BLaER1 (cell line): ENCODE measurements around the gene BACH2.
"Not testable (repeated sequence)": the region's sequence is repeated elsewhere in the genome, so short reads cannot be mapped to it uniquely, and the experiment has no call there.

Source experiments
- H3K27ac ChIP-seq: shearing (Covaris generic); formaldehyde crosslinking; 2 replicates; pipeline ENCODE4 v1.8.1; 2022
- H3K27me3 ChIP-seq: shearing (Covaris generic); formaldehyde crosslinking; 2 replicates; pipeline ENCODE4 v1.8.1; 2022
- H3K36me3 ChIP-seq: shearing (Covaris generic); formaldehyde crosslinking; 2 replicates; pipeline ENCODE4 v1.8.1; 2022
- H3K4me1 ChIP-seq: shearing (Covaris generic); formaldehyde crosslinking; 2 replicates; pipeline ENCODE4 v1.8.1; 2022
- H3K4me2 ChIP-seq: shearing (Covaris generic); formaldehyde crosslinking; 2 replicates; pipeline ENCODE4 v1.8.1; 2022
- H3K4me3 ChIP-seq: shearing (Covaris generic); formaldehyde crosslinking; 2 replicates; pipeline ENCODE4 v1.8.1; 2022
- H3K9ac ChIP-seq: shearing (Covaris generic); formaldehyde crosslinking; 2 replicates; pipeline ENCODE4 v1.8.1; 2022
- H3K9me3 ChIP-seq: shearing (Covaris generic); formaldehyde crosslinking; 2 replicates; pipeline ENCODE4 v1.8.1; 2022
- H4K20me1 ChIP-seq: shearing (Covaris generic); formaldehyde crosslinking; 2 replicates; pipeline ENCODE4 v1.8.1; 2022
- Cebpa-rat ChIP-seq: shearing (Covaris generic); IDR thresholded peaks from 2 replicates; pipeline ENCODE4 v1.8.1; 2022

Gene BACH2

GRCh38 chr6:90284236-90285041 lies 12.2 kb downstream of the BACH2 start:
- Histone ChIP-seq H3K36me3 (peaks cover 6% of the 10 kb centered on the region; the same call in 1 of the 2 replicates), H4K20me1 (peaks cover 78% of the 10 kb centered on the region), H3K27ac (peak overlapping the region; percentile 47), H3K9me3 (no peaks in the 10 kb centered on the region; the same call in 1 of the 2 replicates), H3K9ac (peak overlapping the region; percentile 53; the same call in 1 of the 2 replicates), H3K4me2 (peak overlapping the region; percentile 82), H3K27me3 (no peaks in the 10 kb centered on the region), H3K4me1 (peaks cover 45% of the 10 kb centered on the region), H3K4me3 (peak overlapping the region; percentile 55)
- no peak for TF ChIP-seq Cebpa-rat

DNA sequence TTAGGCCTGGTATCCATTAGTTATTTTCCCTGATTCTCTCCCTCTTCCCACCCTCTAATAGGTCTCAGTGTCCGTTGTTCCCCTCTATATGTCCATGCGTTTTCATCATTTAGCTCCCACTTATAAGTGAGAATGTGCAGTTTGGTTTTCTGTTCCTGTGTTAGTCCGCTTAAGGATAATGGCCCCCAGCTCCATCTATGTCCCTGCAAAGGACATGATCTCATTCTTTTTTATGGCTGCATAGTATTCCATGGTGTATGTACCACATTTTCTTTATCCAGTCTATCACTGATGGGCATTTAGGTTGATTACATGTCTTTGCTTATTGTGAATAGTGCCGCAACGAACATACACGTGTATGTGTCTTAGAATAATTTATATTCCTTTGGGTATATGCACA lies 14.4 kb downstream of the BACH2 start:
- not testable (repeated sequence) for H3K36me3 ChIP-seq, H3K9me3 ChIP-seq, H3K27me3 ChIP-seq, H3K9ac ChIP-seq, H3K27ac ChIP-seq, H3K4me3 ChIP-seq, H3K4me2 ChIP-seq
- Histone ChIP-seq H4K20me1 (peaks cover 100% of the 10 kb centered on the region), H3K4me1 (peaks cover 32% of the 10 kb centered on the region)

DNA sequence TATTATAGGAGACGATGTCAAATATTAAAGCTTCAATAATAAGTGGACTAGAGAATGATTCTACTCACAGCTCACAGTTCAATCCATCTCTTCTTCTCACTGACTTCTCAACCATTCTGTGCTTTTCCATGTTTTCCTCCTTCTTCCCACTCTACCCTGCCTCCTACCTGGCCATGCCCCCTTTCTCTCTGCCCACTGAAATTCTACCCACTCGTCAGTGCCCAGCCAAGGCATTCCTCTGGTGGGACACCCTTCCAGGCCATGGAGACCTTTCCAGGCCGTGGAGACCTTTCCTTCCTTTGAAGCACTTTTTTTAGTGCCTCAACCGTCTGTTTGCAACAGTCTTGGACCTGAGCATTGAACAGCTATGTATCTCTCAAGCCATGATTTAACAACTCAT lies 18.5 kb downstream of the BACH2 start:
- H3K36me3 ChIP-seq = peaks cover 5% of the 10 kb centered on the region; the same call in 1 of the 2 replicates
- peaks cover 100% of the 10 kb centered on the region for H4K20me1 ChIP-seq
- H3K9me3 ChIP-seq = peaks cover 3% of the 10 kb centered on the region; the same call in 1 of the 2 replicates
- H3K27ac ChIP-seq = no peak overlapping the region
- peaks cover 26% of the 10 kb centered on the region for H3K4me1 ChIP-seq
- no peak for TF ChIP-seq Cebpa-rat
- no peak overlapping the region for H3K4me2 ChIP-seq
- no peak overlapping the region for H3K4me3 ChIP-seq
- H3K9ac ChIP-seq = no peak overlapping the region
- H3K27me3 ChIP-seq = no peaks in the 10 kb centered on the region

- Histone ChIP-seq H4K20me1 (peaks cover 100% of the 10 kb centered on the region), H3K9ac (no peak overlapping the region), H3K4me1 (peaks cover 25% of the 10 kb centered on the region), H3K36me3 (peaks cover 12% of the 10 kb centered on the region; the same call in 1 of the 2 replicates), H3K27ac (no peak overlapping the region), H3K4me3 (no peak overlapping the region), H3K9me3 (peaks cover 9% of the 10 kb centered on the region), H3K4me2 (no peak overlapping the region), H3K27me3 (no peaks in the 10 kb centered on the region)
- TF ChIP-seq Cebpa-rat = no peak
Observed at GRCh38 chr6:90277302-90278011, 19.2 kb downstream of the BACH2 start.

DNA sequence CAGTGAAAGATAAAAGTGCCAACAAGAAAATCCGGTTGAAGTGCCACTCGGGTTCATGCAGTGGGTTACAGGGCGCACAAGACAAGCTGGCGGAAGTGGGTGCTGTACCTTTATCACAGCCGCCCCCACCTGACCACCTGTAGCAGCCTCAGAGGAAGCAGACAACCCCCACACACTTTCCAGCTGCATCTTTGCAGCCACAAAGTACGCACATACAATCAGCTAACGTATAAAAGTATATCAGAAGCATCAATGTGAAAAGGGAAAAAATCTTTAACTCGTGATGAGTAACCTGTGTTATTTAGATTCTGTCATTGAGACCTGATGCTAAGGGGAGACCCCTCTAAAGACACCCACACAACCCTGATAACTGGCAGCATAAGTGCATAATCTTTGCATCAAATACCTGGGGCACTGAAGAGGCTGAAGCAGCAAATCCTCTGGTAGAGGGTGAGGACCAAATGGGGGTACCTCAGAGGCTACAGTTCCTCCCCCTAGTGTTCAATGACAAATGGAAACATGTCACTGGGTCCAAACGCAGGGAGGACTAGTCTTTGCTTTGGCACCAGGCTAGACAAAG lies 22.1 kb downstream of the BACH2 start:
- Histone ChIP-seq H3K27me3 (no peaks in the 10 kb centered on the region), H3K4me3 (no peak overlapping the region), H3K4me1 (peaks cover 17% of the 10 kb centered on the region), H3K27ac (no peak overlapping the region), H3K9ac (no peak overlapping the region), H3K36me3 (peaks cover 35% of the 10 kb centered on the region), H3K9me3 (peaks cover 25% of the 10 kb centered on the region), H4K20me1 (peaks cover 100% of the 10 kb centered on the region), H3K4me2 (peak overlapping the region; percentile 17; the same call in 1 of the 2 replicates)
- no peak for TF ChIP-seq Cebpa-rat

DNA sequence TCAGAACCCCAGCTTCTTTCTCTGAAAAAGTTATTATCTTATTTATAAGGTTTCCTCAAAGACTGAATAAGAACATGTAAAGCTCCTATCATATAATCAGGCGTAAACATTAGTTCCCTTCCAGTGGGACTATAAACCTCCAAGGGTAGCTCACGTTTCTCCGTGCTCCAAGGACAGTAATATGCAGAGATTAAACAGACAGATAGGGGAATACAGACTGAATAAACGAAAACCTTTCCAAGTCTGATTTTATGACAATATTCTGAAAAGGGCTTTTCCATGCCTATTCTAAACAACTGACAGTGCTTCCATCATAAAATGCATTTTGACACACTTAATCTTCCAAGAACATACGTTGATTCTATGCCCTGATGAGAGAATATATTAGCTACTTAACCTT lies 22.8 kb downstream of the BACH2 start:
- no peak for TF ChIP-seq Cebpa-rat
- Histone ChIP-seq H3K9ac (no peak overlapping the region), H3K4me2 (no peak overlapping the region), H4K20me1 (peaks cover 100% of the 10 kb centered on the region), H3K36me3 (peaks cover 35% of the 10 kb centered on the region), H3K4me3 (no peak overlapping the region), H3K4me1 (peaks cover 17% of the 10 kb centered on the region), H3K9me3 (peaks cover 25% of the 10 kb centered on the region), H3K27ac (no peak overlapping the region), H3K27me3 (no peaks in the 10 kb centered on the region)

DNA sequence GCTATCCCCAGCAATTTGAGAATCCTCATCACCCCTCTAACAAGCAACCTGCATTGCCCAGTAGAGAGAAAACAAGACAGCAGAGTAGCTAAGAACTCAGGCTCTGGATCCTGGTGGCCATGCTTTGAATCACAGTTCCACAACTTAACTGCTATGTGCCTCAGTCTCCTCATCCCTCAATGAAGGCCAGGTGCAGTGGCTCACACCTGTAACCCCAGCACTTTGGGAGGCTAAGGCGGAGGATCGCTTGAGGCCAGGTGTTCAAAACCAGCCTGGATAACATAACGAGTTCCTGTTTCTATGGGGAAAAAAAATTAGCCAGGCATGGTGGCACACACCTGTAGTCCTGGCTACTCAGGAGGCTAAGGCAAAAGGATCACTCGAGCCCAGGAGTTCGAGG lies 23.7 kb downstream of the BACH2 start:
- no peaks in the 10 kb centered on the region for H3K27me3 ChIP-seq
- no peak overlapping the region for H3K4me3 ChIP-seq
- H3K9me3 ChIP-seq = peaks cover 25% of the 10 kb centered on the region
- H3K36me3 ChIP-seq = peaks cover 35% of the 10 kb centered on the region
- H3K4me1 ChIP-seq = peaks cover 17% of the 10 kb centered on the region
- no peak overlapping the region for H3K4me2 ChIP-seq
- no peak for TF ChIP-seq Cebpa-rat
- no peak overlapping the region for H3K27ac ChIP-seq
- peaks cover 98% of the 10 kb centered on the region for H4K20me1 ChIP-seq
- H3K9ac ChIP-seq = no peak overlapping the region

DNA sequence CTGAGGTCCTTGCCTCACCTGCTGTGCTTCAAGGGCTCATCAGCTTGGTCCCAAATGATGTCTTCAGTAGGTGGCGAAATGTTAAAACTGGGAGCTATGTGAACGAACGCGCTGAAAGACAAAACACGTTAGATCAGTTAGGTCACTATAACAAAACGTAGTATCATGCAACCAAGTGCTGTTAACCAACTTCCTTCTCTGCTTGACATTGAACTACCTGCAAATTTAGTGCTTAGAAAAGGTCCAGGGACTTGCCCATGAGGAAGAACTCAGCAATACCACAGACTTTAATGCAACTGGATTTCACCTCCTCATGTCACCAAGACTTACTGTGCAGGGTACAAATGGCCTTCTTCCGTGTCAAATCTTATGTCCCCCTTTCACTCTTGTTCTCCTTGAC lies 24.8 kb downstream of the BACH2 start:
- no peak for TF ChIP-seq Cebpa-rat
- Histone ChIP-seq H3K4me2 (no peak overlapping the region), H3K9me3 (peaks cover 25% of the 10 kb centered on the region), H3K27me3 (no peaks in the 10 kb centered on the region), H3K4me1 (peaks cover 22% of the 10 kb centered on the region), H3K9ac (no peak overlapping the region), H3K36me3 (peaks cover 36% of the 10 kb centered on the region), H3K4me3 (no peak overlapping the region), H3K27ac (no peak overlapping the region), H4K20me1 (peaks cover 98% of the 10 kb centered on the region)

DNA sequence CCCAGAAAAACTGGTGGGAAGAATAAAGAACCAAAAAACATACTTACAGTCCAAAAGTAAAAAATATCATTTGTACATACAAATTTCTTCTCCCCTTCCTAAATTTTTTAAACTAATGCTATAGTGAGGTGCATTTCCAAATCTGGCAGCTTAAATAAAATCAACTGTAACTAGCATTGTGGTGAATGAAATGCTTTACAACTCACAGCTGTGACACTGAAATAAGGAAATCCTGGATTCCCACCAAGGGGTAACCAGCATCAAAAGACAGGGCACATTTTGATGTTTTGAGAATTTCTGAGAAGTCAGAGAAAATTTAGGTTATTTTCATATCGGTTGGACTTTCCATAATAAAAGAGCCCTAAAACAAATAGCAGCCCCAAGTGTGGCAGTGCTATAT lies 27.3 kb downstream of the BACH2 start:
- Histone ChIP-seq H3K27me3 (no peaks in the 10 kb centered on the region), H4K20me1 (peaks cover 98% of the 10 kb centered on the region), H3K4me1 (peaks cover 7% of the 10 kb centered on the region; the same call in 1 of the 2 replicates), H3K9ac (no peak overlapping the region), H3K4me2 (no peak overlapping the region), H3K4me3 (no peak overlapping the region), H3K27ac (no peak overlapping the region), H3K36me3 (peaks cover 55% of the 10 kb centered on the region), H3K9me3 (peaks cover 25% of the 10 kb centered on the region)
- TF ChIP-seq Cebpa-rat = no peak

DNA sequence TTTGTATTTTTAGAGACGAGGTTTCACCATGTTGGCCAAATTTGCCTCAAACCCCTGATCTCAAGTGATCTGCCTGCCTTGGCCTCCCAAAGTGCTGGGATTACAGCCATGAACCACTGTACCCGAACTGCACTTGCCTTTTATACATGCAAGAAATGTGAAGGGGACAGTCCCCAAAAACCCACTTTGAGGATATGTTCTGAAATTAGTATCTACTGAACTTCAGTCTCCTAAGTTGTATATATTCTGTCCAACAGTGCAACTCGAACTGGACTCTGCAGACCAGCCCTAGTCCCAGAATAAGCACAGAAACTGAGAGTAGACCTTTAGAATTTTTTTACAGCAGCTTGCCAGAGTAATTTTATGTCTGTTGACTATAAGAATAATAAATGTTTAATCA lies 28.5 kb downstream of the BACH2 start:
- H3K27ac ChIP-seq = no peak overlapping the region
- H3K9me3 ChIP-seq = peaks cover 22% of the 10 kb centered on the region
- H3K27me3 ChIP-seq = no peaks in the 10 kb centered on the region
- H3K9ac ChIP-seq = no peak overlapping the region
- peaks cover 50% of the 10 kb centered on the region for H3K36me3 ChIP-seq
- peaks cover 98% of the 10 kb centered on the region for H4K20me1 ChIP-seq
- no peak overlapping the region for H3K4me3 ChIP-seq
- no peak overlapping the region for H3K4me2 ChIP-seq
- no peak for TF ChIP-seq Cebpa-rat
- peaks cover 5% of the 10 kb centered on the region; the same call in 1 of the 2 replicates for H3K4me1 ChIP-seq
